ENCODE data around the gene OXLD1. TPM values are rescaled to one million over a fixed set of nuclear protein-coding genes. Genes with fewer than 3 reads are reported as not detected.

The OXLD1 gene
- total and polyA plus RNA-seq, 8 donors, result 9.4 to 57.2 (median 16.4) TPM

DNA sequence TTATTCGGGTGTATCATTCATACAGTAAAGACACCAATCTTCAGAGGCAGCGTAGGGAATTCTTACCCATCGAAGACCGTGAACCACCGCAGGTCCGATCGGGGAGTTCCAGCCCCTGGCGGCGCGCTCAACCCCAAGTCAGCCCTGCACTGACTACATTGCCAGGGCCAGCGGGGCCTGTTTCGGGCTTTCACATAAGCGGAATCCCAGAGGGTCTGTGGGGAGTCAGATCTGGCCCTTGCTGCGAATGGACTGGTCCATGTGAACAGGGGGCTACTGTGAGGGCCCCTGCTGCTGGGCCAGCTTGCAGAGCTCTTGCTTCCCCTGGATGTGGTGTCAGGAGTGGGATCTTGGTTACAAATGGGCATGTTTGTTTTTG lies 17.7 kb downstream of the OXLD1 start:
- Histone ChIP-seq H3K27me3 (peaks cover 0 to 12% (median 3%) of the 10 kb centered on the region in 4 donors), H3K4me3 (no peak overlapping the region), H3K27ac (no peak overlapping the region), H3K9me3 (no peaks in the 10 kb centered on the region), H3K4me1 (no peaks in the 10 kb centered on the region), H3K36me3 (no peaks in the 10 kb centered on the region)
- ATAC-seq, result no peak
- WGBS, 2 donors, result 54 to 61% methylated on average over 14 of the region's 14 CpGs
- FAIRE-seq, result no peak
- TF ChIP-seq, protein P1, sequence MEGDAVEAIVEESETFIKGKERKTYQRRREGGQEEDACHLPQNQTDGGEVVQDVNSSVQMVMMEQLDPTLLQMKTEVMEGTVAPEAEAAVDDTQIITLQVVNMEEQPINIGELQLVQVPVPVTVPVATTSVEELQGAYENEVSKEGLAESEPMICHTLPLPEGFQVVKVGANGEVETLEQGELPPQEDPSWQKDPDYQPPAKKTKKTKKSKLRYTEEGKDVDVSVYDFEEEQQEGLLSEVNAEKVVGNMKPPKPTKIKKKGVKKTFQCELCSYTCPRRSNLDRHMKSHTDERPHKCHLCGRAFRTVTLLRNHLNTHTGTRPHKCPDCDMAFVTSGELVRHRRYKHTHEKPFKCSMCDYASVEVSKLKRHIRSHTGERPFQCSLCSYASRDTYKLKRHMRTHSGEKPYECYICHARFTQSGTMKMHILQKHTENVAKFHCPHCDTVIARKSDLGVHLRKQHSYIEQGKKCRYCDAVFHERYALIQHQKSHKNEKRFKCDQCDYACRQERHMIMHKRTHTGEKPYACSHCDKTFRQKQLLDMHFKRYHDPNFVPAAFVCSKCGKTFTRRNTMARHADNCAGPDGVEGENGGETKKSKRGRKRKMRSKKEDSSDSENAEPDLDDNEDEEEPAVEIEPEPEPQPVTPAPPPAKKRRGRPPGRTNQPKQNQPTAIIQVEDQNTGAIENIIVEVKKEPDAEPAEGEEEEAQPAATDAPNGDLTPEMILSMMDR (IDR thresholded peaks at IDR 0.05), result no peak
- no peak for DNase-seq
- intact Hi-C loops (cut with DNase I), result no loop called here

DNA sequence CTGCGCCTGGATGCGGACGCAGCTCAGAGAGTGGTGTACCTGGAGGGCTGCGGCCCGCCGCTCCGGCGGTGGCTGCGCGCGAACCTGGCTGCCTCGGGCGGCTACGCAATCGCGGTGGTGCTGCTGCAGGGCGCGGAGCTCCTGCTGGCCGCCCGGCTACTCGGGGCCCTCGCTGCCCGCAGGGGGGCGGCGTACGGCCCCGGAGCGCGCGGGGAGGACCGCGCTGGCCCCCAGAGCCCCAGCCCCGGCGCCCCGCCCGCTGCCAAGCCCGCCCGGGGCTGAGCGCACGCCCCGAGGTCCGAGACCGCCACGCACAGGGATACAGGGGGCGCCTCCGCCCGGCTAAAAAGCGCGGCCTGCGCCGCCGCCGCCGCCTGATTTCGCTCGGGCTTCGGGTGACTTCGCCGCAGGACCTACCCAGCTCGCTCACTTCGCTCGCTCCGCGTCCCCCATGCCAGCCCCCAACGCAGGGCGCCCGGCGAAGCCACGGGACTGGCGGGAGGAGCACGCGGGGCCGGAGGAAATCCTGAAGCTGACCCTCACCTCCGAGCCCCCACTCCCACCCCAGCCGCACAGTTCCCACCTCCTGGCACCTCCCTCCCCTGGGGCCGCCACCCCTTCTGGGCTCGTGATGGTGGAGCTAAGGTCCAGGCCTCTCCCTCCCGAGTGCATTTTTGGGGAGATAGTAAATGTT lies 18.2 kb downstream of the OXLD1 start:
- TF ChIP-seq, protein P1 (IDR thresholded peaks at IDR 0.05), result no peak
- Histone ChIP-seq H3K4me1 (no peaks in the 10 kb centered on the region), H3K4me3 (no peak overlapping the region), H3K27me3 (peaks cover 0 to 12% (median 3%) of the 10 kb centered on the region in 4 donors), H3K27ac (no peak overlapping the region), H3K9me3 (no peaks in the 10 kb centered on the region), H3K36me3 (no peaks in the 10 kb centered on the region)
- intact Hi-C loops (cut with DNase I), result no loop called here
- WGBS, 2 donors, result 6% methylated on average over 44 to 78 of the region's 78 CpGs
- FAIRE-seq (no peak), ATAC-seq (peak in 2 of 4 donors; percentile 16 to 29), DNase-seq (no peak)

DNA sequence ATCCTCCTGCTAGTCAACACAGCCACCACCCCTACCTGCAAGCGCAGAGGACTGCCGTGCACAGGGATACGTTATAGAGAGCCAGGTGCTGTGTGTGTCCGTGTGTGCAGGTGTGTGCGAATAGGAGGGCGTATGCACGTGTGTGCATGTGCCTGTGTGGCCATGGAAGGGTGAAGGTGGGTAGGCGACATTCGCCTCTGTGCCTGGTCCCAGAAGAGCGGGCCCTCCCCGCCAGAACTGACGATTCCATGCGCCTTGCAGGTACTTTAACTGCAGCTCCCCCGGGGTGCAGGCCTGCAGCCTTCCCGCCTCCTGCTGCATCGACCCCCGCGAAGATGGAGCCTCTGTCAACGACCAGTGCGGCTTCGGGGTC lies 18.8 kb downstream of the OXLD1 start:
- FAIRE-seq, result no peak
- no peak for DNase-seq
- intact Hi-C loops (cut with DNase I), result no loop called here
- Histone ChIP-seq H3K36me3 (no peaks in the 10 kb centered on the region), H3K4me3 (no peak overlapping the region), H3K27me3 (peaks cover 0 to 12% (median 3%) of the 10 kb centered on the region in 4 donors), H3K4me1 (no peaks in the 10 kb centered on the region), H3K27ac (no peak overlapping the region), H3K9me3 (no peaks in the 10 kb centered on the region)
- TF ChIP-seq, protein P1 (IDR thresholded peaks at IDR 0.05), result no peak
- 18 to 20% methylated on average over 21 of the region's 21 CpGs for WGBS, 2 donors
- peak in 1 of 4 donors; percentile 9 for ATAC-seq

DNA sequence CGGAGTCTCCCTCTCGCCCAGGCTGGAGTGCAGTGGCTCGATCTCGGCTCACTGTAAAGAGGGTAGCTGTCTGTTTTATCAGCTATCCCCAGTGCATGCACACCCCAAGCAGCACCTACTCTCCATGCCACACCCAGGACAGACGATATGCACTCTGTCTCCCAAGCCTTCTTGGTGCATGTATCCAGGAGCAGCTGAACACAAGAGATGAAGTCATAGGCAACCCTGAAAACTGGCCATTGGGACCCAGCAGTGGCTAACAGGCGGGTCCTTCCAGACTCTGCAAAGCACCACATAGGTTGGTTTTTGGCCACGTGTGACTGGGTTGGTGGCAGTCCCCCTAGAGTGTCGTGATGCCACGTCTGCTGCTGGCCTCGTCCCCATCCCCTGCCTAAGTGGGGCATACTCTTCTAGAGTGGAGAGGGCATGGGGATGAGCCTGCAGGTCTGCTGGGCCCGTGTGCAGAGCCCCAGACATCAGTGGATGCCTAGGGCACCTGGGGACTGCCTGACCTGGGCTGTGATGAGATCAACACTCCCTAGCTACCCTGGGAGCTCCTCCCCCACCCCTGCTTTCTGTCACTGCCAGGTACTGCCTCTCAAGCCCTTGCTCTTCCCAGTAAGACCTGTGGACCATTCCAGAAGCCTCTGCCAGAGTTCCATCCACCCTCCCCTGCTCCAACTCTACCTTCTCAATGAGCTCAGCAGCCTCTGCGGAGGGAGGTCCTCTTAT lies 19.4 kb downstream of the OXLD1 start:
- DNase-seq (no peak), ATAC-seq (no peak), FAIRE-seq (no peak)
- Histone ChIP-seq H3K4me1 (no peaks in the 10 kb centered on the region), H3K4me3 (no peak overlapping the region), H3K9me3 (no peaks in the 10 kb centered on the region), H3K27me3 (peaks cover 0 to 12% (median 3%) of the 10 kb centered on the region in 4 donors), H3K36me3 (no peaks in the 10 kb centered on the region), H3K27ac (no peak overlapping the region)
- 55 to 60% methylated on average over 12 of the region's 12 CpGs for WGBS, 2 donors
- intact Hi-C loops (cut with DNase I), result no loop called here
- TF ChIP-seq, protein P1 (IDR thresholded peaks at IDR 0.05), result no peak

Data from pancreas (tissue), 10 donors.